ENCODE data around the gene NFYB.

NFYB gene

DNA sequence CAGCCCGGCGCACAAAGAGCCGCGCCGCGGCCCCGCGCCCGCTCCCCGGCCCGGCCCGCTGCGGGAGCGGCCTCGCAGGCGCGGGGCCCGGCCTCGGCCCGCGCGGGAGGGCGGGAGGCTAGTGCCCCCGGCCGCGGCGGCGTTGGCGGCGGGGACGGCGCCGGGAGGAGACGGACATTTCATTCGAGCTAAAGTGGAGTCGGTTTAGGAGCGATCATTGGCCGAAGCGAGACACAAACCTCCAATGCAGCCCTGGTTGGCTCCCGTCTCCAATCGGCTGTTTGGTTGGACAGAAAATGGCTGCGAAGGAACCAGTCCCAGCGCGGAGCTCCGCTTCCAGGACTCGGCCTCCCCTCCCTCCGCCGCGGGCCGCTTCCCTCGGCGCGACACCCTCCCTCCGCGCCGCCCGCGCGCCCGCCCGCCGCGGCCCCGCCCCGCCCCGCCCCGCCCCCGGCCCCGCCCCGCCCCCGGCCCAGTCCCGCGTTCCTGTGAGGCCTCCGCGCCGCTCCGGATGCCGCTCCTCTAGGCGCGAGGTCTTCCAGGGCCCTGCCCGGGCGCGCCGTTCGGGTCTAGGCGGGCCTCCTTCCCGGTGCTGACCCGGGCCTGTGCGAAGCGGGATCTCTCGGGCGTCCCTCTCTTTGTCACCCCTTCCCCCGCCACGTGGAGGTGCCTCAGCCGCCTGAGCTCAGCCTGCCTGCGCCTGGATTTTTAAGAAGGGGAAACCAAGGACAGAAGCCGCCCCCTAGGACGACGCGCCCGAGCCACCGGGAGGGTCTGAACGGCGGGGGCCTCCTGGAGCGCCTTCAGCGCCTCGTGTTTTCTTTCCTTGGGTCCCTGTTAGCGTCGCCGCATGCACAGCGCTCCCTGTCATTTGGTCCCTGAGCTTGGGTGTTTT lies at the start of gene NFYB:
Gene NFYB, minus strand, starts transcription at position 309 of the 895 bp plus-strand sequence. CDS start 2,757 bp downstream, outside the sequence.
- Histone ChIP-seq H3K27me3 (ENCODE audit: insufficient read depth, low read length, poor library complexity) (peaks cover 3% of the 10 kb centered on the region), H4K20me1 (ENCODE audit: insufficient read depth, low read length) (no peaks in the 10 kb centered on the region), H3K9ac (ENCODE audit: low read depth, low read length) (peak within 1 kb of the TSS; percentile 91), H3K4me1 (ENCODE audit: insufficient read depth, low read length) (peaks cover 44% of the 10 kb centered on the region), H3K27ac (ENCODE audit: low read length) (peak within 1 kb of the TSS; percentile 89), H3K4me2 (ENCODE audit: insufficient read depth, low read length) (peak within 1 kb of the TSS; percentile 89), H3K36me3 (ENCODE audit: insufficient read depth, low read length) (peaks cover 24% of the 10 kb centered on the region), H3K4me3 (ENCODE audit: low read depth in 1 of 2, low read length in 2 of 2) (peak within 1 kb of the TSS; percentile 62 to 65; a peak in 3 of 4 replicates), H3K79me2 (ENCODE audit: insufficient read depth, low read length) (peaks cover 47% of the 10 kb centered on the region), H2AFZ (ENCODE audit: low read depth, low read length) (peak within 1 kb of the TSS; percentile 98), H3K9me3 (ENCODE audit: insufficient read depth, low read length, severe bottlenecking) (no peaks in the 10 kb centered on the region)
- peak; percentile 93 for ATAC-seq (ENCODE audit: insufficient read depth, low read depth)
- TF ChIP-seq EZH2 (IDR thresholded peaks at IDR 0.05; ENCODE audit: borderline replicate concordance, low read depth, low read length, severe bottlenecking), result no peak
- TF ChIP-seq, protein P1, sequence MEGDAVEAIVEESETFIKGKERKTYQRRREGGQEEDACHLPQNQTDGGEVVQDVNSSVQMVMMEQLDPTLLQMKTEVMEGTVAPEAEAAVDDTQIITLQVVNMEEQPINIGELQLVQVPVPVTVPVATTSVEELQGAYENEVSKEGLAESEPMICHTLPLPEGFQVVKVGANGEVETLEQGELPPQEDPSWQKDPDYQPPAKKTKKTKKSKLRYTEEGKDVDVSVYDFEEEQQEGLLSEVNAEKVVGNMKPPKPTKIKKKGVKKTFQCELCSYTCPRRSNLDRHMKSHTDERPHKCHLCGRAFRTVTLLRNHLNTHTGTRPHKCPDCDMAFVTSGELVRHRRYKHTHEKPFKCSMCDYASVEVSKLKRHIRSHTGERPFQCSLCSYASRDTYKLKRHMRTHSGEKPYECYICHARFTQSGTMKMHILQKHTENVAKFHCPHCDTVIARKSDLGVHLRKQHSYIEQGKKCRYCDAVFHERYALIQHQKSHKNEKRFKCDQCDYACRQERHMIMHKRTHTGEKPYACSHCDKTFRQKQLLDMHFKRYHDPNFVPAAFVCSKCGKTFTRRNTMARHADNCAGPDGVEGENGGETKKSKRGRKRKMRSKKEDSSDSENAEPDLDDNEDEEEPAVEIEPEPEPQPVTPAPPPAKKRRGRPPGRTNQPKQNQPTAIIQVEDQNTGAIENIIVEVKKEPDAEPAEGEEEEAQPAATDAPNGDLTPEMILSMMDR (IDR thresholded peaks at IDR 0.05; ENCODE audit: borderline replicate concordance, extremely low read depth, low read length, poor library complexity, severe bottlenecking), result peak; percentile 11
- DNase-seq, result peak; percentile 96

DNA sequence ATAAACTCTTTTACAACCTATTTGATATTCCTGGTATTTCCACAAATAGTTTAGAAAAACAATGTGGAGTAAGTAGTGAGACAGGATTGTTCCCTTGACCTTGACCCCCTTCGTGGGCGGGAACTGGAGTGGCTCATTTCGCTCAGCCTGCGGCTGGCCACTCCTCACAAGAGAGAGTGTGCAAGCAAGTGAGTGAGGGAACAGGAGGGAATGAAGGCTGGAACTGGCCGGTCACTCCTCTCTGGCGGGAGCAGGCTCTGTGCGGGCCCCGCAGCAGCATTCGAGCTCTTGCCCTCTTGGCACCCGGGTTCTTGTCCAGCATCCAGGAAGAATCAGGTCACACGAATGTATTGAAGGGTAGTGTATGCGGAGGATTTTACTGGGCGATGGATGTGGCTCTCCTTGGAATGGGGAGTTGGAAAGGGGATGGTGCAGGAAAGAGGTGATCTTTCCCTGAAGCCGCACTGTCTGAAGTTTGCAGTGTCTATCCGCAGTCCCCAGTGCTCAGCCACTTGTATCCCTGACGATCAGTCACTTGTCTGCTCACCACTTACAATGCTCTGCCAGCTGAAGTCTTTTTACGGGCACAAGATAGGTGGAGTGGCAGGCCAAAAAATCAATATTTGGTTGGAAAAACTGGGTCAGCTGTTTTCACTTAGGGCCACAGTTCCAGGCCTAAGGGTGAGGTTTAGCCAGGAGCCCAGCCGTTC lies 49.6 kb upstream of the NFYB start:
- no peaks in the 10 kb centered on the region for H3K4me1 ChIP-seq (ENCODE audit: insufficient read depth, low read length)
- no peak overlapping the region for H3K9ac ChIP-seq (ENCODE audit: low read depth, low read length)
- DNase-seq (no peak), ATAC-seq (ENCODE audit: insufficient read depth, low read depth) (no peak)
- no peaks in the 10 kb centered on the region for H3K27me3 ChIP-seq (ENCODE audit: insufficient read depth, low read length, poor library complexity)
- no peaks in the 10 kb centered on the region for H3K79me2 ChIP-seq (ENCODE audit: insufficient read depth, low read length)
- H3K9me3 ChIP-seq (ENCODE audit: insufficient read depth, low read length, severe bottlenecking), result peaks cover 13% of the 10 kb centered on the region
- H2AFZ ChIP-seq (ENCODE audit: low read depth, low read length), result no peak overlapping the region; the same call in 1 of the 2 replicates
- TF ChIP-seq, protein P1 (IDR thresholded peaks at IDR 0.05; ENCODE audit: borderline replicate concordance, extremely low read depth, low read length, poor library complexity, severe bottlenecking), result no peak
- TF ChIP-seq EZH2 (IDR thresholded peaks at IDR 0.05; ENCODE audit: borderline replicate concordance, low read depth, low read length, severe bottlenecking), result no peak
- no peak overlapping the region for H3K4me2 ChIP-seq (ENCODE audit: insufficient read depth, low read length)
- no peaks in the 10 kb centered on the region for H4K20me1 ChIP-seq (ENCODE audit: insufficient read depth, low read length)
- H3K4me3 ChIP-seq (ENCODE audit: low read depth in 1 of 2, low read length in 2 of 2), result no peak overlapping the region
- H3K27ac ChIP-seq (ENCODE audit: low read length), result no peak overlapping the region
- no peaks in the 10 kb centered on the region for H3K36me3 ChIP-seq (ENCODE audit: insufficient read depth, low read length)

DNA sequence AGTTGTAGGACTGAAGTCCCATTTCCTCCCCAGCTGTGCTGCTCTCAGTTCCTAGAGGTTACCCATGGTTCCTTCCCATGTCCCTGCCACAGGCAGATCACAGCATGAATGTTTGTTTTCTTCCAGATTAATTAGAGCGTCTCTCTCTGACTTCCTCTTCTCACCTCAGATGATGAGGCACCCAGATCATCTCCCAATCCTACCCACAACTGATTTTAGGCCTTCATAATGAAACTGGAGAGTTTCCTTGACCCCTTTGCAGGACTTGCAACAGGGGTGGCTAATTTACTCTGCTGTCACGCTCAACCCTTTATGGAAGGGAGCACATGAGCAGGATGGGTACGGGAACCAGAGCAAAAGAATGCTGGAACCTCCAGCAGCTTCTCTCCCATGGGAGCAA lies 45.4 kb upstream of the NFYB start:
- H3K79me2 ChIP-seq (ENCODE audit: insufficient read depth, low read length), result no peaks in the 10 kb centered on the region
- no peaks in the 10 kb centered on the region for H3K27me3 ChIP-seq (ENCODE audit: insufficient read depth, low read length, poor library complexity)
- DNase-seq (no peak), ATAC-seq (ENCODE audit: insufficient read depth, low read depth) (no peak)
- no peak overlapping the region for H2AFZ ChIP-seq (ENCODE audit: low read depth, low read length)
- no peaks in the 10 kb centered on the region for H3K4me1 ChIP-seq (ENCODE audit: insufficient read depth, low read length)
- H3K27ac ChIP-seq (ENCODE audit: low read length), result no peak overlapping the region
- no peak for TF ChIP-seq EZH2 (IDR thresholded peaks at IDR 0.05; ENCODE audit: borderline replicate concordance, low read depth, low read length, severe bottlenecking)
- TF ChIP-seq, protein P1 (IDR thresholded peaks at IDR 0.05; ENCODE audit: borderline replicate concordance, extremely low read depth, low read length, poor library complexity, severe bottlenecking), result no peak
- no peak overlapping the region for H3K4me3 ChIP-seq (ENCODE audit: low read depth in 1 of 2, low read length in 2 of 2)
- peaks cover 13% of the 10 kb centered on the region for H3K9me3 ChIP-seq (ENCODE audit: insufficient read depth, low read length, severe bottlenecking)
- H3K36me3 ChIP-seq (ENCODE audit: insufficient read depth, low read length), result no peaks in the 10 kb centered on the region
- no peak overlapping the region for H3K9ac ChIP-seq (ENCODE audit: low read depth, low read length)
- H4K20me1 ChIP-seq (ENCODE audit: insufficient read depth, low read length), result no peaks in the 10 kb centered on the region
- no peak overlapping the region for H3K4me2 ChIP-seq (ENCODE audit: insufficient read depth, low read length)
